Measurements from ENCODE around the gene SLC46A2. TPM values are rescaled to one million over a fixed set of nuclear protein-coding genes. Genes with fewer than 3 reads are reported as not detected.
A peak's percentile ranks its signal among the peaks of the same experiment; 100 is the strongest.

SLC46A2 gene
- total RNA-seq, 1 donor from 2014 or later, result 13.7 TPM

DNA sequence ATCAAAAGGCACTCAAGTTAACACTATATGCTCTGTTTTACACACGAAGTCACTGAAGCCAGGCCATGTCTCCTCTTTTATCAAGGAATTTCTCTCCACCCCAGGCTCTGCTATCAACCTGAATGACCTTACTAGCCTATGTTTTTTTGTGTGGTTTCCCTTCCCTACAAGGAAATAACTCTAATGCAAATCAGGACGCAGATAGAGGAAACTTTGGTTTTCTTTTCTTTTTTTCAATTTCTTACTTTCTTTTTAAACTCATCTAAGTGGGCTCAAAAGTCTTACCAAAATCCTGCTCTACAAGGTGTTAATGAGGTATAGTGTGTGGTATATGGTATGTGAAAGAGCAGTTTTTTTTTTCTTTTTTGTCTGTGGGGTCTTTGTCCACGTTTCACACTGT lies 5.5 kb upstream of the SLC46A2 start:
- no peak for DNase-seq
- no peak overlapping the region for H3K27ac ChIP-seq
- ATAC-seq, result no peak
- TF ChIP-seq, protein P1, sequence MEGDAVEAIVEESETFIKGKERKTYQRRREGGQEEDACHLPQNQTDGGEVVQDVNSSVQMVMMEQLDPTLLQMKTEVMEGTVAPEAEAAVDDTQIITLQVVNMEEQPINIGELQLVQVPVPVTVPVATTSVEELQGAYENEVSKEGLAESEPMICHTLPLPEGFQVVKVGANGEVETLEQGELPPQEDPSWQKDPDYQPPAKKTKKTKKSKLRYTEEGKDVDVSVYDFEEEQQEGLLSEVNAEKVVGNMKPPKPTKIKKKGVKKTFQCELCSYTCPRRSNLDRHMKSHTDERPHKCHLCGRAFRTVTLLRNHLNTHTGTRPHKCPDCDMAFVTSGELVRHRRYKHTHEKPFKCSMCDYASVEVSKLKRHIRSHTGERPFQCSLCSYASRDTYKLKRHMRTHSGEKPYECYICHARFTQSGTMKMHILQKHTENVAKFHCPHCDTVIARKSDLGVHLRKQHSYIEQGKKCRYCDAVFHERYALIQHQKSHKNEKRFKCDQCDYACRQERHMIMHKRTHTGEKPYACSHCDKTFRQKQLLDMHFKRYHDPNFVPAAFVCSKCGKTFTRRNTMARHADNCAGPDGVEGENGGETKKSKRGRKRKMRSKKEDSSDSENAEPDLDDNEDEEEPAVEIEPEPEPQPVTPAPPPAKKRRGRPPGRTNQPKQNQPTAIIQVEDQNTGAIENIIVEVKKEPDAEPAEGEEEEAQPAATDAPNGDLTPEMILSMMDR (IDR thresholded peaks at IDR 0.05), result no peak
- H3K4me3 ChIP-seq, result no peak overlapping the region
- no peaks in the 10 kb centered on the region for H3K9me3 ChIP-seq
- peaks cover 7% of the 10 kb centered on the region for H3K27me3 ChIP-seq (ENCODE audit: low read depth)
- intact Hi-C loops (cut with DNase I), result no loop called here
- peaks cover 18% of the 10 kb centered on the region for H3K4me1 ChIP-seq
- no peaks in the 10 kb centered on the region for H3K36me3 ChIP-seq

DNA sequence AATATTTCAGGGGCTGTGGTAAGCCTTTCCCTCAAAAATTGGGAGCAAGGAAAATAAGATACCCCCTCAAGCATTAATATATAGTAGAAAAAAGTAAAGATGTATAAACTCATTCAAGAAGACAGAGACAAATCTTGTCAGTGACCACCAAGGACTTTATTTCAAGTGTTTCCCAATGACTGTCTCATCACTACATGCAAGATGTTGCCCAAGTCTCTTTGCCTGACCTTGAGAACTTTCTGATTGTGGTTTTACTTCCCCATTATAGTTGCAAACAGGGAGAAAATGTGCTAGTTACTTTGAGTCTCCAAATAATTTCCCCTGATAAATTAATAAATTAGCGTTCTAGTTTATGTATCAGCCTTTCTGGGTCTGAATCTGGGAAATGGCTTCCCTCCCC lies 4.0 kb upstream of the SLC46A2 start:
- Histone ChIP-seq H3K27me3 (ENCODE audit: low read depth) (peaks cover 18% of the 10 kb centered on the region), H3K4me3 (no peak overlapping the region), H3K27ac (peak overlapping the region; percentile 56), H3K4me1 (peaks cover 31% of the 10 kb centered on the region), H3K9me3 (no peaks in the 10 kb centered on the region), H3K36me3 (no peaks in the 10 kb centered on the region)
- ATAC-seq (no peak), DNase-seq (no peak)
- intact Hi-C loops (cut with DNase I), result no loop called here
- TF ChIP-seq, protein P1 (IDR thresholded peaks at IDR 0.05), result no peak

DNA sequence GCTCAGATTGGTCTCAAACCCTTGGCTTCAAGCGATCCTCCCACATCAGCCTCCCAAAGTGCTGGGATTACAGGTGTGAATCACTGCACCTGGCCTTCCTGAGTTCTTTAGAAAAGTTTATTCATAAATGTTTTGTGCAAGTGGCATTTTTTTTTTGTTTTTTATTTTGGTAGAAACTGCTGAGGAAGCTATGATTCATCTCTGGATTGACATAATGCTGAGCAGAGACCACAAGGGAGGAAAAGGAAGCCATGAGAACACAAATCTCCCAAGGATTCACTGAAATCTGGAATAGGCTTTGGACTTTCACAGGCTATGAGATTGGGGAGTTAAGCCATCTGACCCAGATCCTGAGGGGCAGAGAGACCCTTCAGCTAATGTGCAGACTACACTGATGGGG lies 3.4 kb upstream of the SLC46A2 start:
- intact Hi-C loops (cut with DNase I), result no loop called here
- H3K27me3 ChIP-seq (ENCODE audit: low read depth), result peaks cover 19% of the 10 kb centered on the region
- ATAC-seq, result no peak
- peak overlapping the region; percentile 56 for H3K27ac ChIP-seq
- TF ChIP-seq, protein P1 (IDR thresholded peaks at IDR 0.05), result no peak
- no peaks in the 10 kb centered on the region for H3K36me3 ChIP-seq
- no peak overlapping the region for H3K4me3 ChIP-seq
- no peak for DNase-seq
- H3K4me1 ChIP-seq, result peaks cover 33% of the 10 kb centered on the region
- H3K9me3 ChIP-seq, result no peaks in the 10 kb centered on the region

DNA sequence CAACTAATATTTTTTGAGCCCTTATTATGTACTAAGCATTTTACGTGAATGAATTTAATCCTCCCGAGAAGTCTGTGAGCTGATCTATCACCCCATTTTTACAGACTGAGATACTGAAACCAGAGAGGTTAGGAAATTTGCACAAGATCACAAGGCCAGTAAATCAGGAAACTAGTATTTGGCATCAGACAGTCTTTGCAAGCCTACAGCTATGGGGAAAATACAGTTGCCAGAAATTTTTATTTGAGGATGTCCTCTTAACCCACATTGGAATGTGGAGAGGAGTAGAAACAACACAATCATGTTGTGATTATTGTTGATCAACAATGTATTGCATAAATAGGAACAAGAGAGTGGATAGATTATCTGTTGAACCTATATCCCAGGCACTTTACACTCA lies 2.3 kb upstream of the SLC46A2 start:
- H3K4me1 ChIP-seq, result peaks cover 33% of the 10 kb centered on the region
- peaks cover 19% of the 10 kb centered on the region for H3K27me3 ChIP-seq (ENCODE audit: low read depth)
- no peaks in the 10 kb centered on the region for H3K36me3 ChIP-seq
- no peaks in the 10 kb centered on the region for H3K9me3 ChIP-seq
- no peak overlapping the region for H3K27ac ChIP-seq
- intact Hi-C loops (cut with DNase I), result no loop called here
- ATAC-seq (no peak), DNase-seq (no peak)
- TF ChIP-seq, protein P1 (IDR thresholded peaks at IDR 0.05), result no peak
- H3K4me3 ChIP-seq, result no peak overlapping the region

DNA sequence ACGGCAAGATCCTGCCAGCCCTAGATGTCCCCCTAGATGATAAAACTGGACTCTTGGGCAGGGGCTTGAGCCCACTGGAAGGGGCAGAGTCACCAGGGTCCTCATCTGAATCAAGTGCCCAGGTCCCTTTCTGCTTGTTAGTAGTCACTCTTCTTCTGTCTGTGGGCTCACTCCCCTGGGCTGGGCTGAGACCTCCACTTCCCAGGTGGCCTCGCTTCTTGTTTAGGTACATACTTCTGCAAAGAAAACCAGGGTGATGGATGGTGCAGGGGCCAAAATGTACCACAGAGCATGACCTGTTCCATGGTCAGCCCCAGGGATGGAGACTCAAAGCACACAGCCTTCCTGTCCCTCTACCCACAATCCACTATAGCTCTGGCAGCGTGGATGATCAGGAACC lies 845 bp upstream of the SLC46A2 start:
- no peaks in the 10 kb centered on the region for H3K9me3 ChIP-seq
- intact Hi-C loops (cut with DNase I), result no loop called here
- H3K36me3 ChIP-seq, result no peaks in the 10 kb centered on the region
- TF ChIP-seq, protein P1 (IDR thresholded peaks at IDR 0.05), result no peak
- peaks cover 12% of the 10 kb centered on the region for H3K27me3 ChIP-seq (ENCODE audit: low read depth)
- peaks cover 33% of the 10 kb centered on the region for H3K4me1 ChIP-seq
- H3K4me3 ChIP-seq, result peak overlapping the region; percentile 59
- no peak for ATAC-seq
- DNase-seq, result no peak
- no peak overlapping the region for H3K27ac ChIP-seq

DNA sequence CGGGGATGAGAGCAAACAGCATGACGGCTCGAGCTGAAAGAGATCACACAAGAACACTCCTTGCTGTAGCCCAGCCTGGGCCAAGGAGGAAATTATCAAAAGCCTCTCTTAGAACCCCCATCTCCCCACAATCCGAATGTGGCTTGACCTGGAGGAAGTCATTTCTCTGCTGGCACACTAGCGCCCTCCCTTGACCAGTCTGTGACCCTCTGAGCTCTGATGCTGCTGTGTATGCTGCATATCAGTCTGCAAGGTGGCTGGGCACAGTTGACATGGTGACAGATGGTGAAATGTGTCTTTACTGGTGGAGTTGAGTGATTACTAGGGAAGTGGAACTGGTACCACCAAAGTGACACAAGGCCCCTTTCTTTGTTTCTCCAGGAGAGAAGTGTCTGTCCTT lies 3.3 kb downstream of the SLC46A2 start:
- ATAC-seq (peak; percentile 52 to 69), DNase-seq (peak; percentile 71)
- TF ChIP-seq, protein P1 (IDR thresholded peaks at IDR 0.05), result peak; percentile 41
- no peaks in the 10 kb centered on the region for H3K36me3 ChIP-seq
- H3K27me3 ChIP-seq (ENCODE audit: low read depth), result peaks cover 12% of the 10 kb centered on the region
- H3K4me3 ChIP-seq, result no peak overlapping the region
- intact Hi-C loops (cut with DNase I), result no loop called here
- peaks cover 18% of the 10 kb centered on the region for H3K4me1 ChIP-seq
- H3K9me3 ChIP-seq, result no peaks in the 10 kb centered on the region
- no peak overlapping the region for H3K27ac ChIP-seq

Measured in lower lobe of right lung (tissue), 2 donors.